ENCODE data around the gene LRRTM3. TPM values are rescaled to one million over a fixed set of nuclear protein-coding genes. Genes with fewer than 3 reads are reported as not detected.

LRRTM3 gene
- total RNA-seq, 1 donor from 2014 or later = not detected

GRCh38 chr10:67049988-67050387 is 124.2 kb downstream of the LRRTM3 start:
- intact Hi-C loops (cut with micrococcal nuclease) = no loop called here
- Mint-ChIP-seq H3K4me3 (ENCODE audit: low read depth) (no peak overlapping the region), H3K27ac (no peak overlapping the region), H3K4me1 (ENCODE audit: low read depth) (no peaks in the 10 kb centered on the region), H3K27me3 (ENCODE audit: low read depth) (peaks cover 1% of the 10 kb centered on the region), H3K9me3 (no peaks in the 10 kb centered on the region), H3K36me3 (ENCODE audit: low read depth) (no peaks in the 10 kb centered on the region)
- no peak for DNase-seq (ENCODE audit: low spot score)

GRCh38 chr10:67050415-67050814 is 124.6 kb downstream of the LRRTM3 start:
- intact Hi-C loops (cut with micrococcal nuclease) = no loop called here
- no peak for DNase-seq (ENCODE audit: low spot score)
- Mint-ChIP-seq H3K27me3 (ENCODE audit: low read depth) (peaks cover 1% of the 10 kb centered on the region), H3K27ac (no peak overlapping the region), H3K4me3 (ENCODE audit: low read depth) (no peak overlapping the region), H3K36me3 (ENCODE audit: low read depth) (no peaks in the 10 kb centered on the region), H3K9me3 (no peaks in the 10 kb centered on the region), H3K4me1 (ENCODE audit: low read depth) (no peaks in the 10 kb centered on the region)

GRCh38 chr10:67072654-67073053 is 146.8 kb downstream of the LRRTM3 start:
- no peak for DNase-seq (ENCODE audit: low spot score)
- intact Hi-C loops (cut with micrococcal nuclease) = no loop called here
- no peaks in the 10 kb centered on the region for H3K36me3 Mint-ChIP-seq (ENCODE audit: low read depth)
- no peaks in the 10 kb centered on the region for H3K4me1 Mint-ChIP-seq (ENCODE audit: low read depth)
- H3K9me3 Mint-ChIP-seq = no peaks in the 10 kb centered on the region
- H3K27me3 Mint-ChIP-seq (ENCODE audit: low read depth) = no peaks in the 10 kb centered on the region
- H3K4me3 Mint-ChIP-seq (ENCODE audit: low read depth) = no peak overlapping the region
- no peak overlapping the region for H3K27ac Mint-ChIP-seq

- Mint-ChIP-seq H3K27ac (no peak overlapping the region), H3K27me3 (ENCODE audit: low read depth) (no peaks in the 10 kb centered on the region), H3K36me3 (ENCODE audit: low read depth) (no peaks in the 10 kb centered on the region), H3K4me3 (ENCODE audit: low read depth) (no peak overlapping the region), H3K4me1 (ENCODE audit: low read depth) (no peaks in the 10 kb centered on the region), H3K9me3 (no peaks in the 10 kb centered on the region)
- intact Hi-C loops (cut with micrococcal nuclease) = no loop called here
- no peak for DNase-seq (ENCODE audit: low spot score)
Measured at GRCh38 chr10:67075491-67075971, 149.7 kb downstream of the LRRTM3 start.

- intact Hi-C loops (cut with micrococcal nuclease) = no loop called here
- Mint-ChIP-seq H3K27me3 (ENCODE audit: low read depth) (no peaks in the 10 kb centered on the region), H3K4me3 (ENCODE audit: low read depth) (no peak overlapping the region), H3K9me3 (no peaks in the 10 kb centered on the region), H3K36me3 (ENCODE audit: low read depth) (no peaks in the 10 kb centered on the region), H3K4me1 (ENCODE audit: low read depth) (no peaks in the 10 kb centered on the region), H3K27ac (no peak overlapping the region)
- DNase-seq (ENCODE audit: low spot score) = no peak
Measured at GRCh38 chr10:67076144-67076543, 150.3 kb downstream of the LRRTM3 start.

GRCh38 chr10:67077376-67077775 is 151.5 kb downstream of the LRRTM3 start:
- Mint-ChIP-seq H3K4me1 (ENCODE audit: low read depth) (no peaks in the 10 kb centered on the region), H3K4me3 (ENCODE audit: low read depth) (no peak overlapping the region), H3K27ac (no peak overlapping the region), H3K9me3 (no peaks in the 10 kb centered on the region), H3K36me3 (ENCODE audit: low read depth) (no peaks in the 10 kb centered on the region), H3K27me3 (ENCODE audit: low read depth) (no peaks in the 10 kb centered on the region)
- intact Hi-C loops (cut with micrococcal nuclease) = no loop called here
- no peak for DNase-seq (ENCODE audit: low spot score)

- H3K4me1 Mint-ChIP-seq (ENCODE audit: low read depth) = no peaks in the 10 kb centered on the region
- DNase-seq (ENCODE audit: low spot score) = no peak
- H3K4me3 Mint-ChIP-seq (ENCODE audit: low read depth) = no peak overlapping the region
- H3K27ac Mint-ChIP-seq = no peak overlapping the region
- H3K36me3 Mint-ChIP-seq (ENCODE audit: low read depth) = no peaks in the 10 kb centered on the region
- intact Hi-C loops (cut with micrococcal nuclease) = no loop called here
- H3K27me3 Mint-ChIP-seq (ENCODE audit: low read depth) = no peaks in the 10 kb centered on the region
- no peaks in the 10 kb centered on the region for H3K9me3 Mint-ChIP-seq
Measured at GRCh38 chr10:67079126-67079525, 153.3 kb downstream of the LRRTM3 start.

GRCh38 chr10:67086327-67087134 is 160.7 kb downstream of the LRRTM3 start:
- Mint-ChIP-seq H3K36me3 (ENCODE audit: low read depth) (no peaks in the 10 kb centered on the region), H3K4me1 (ENCODE audit: low read depth) (no peaks in the 10 kb centered on the region), H3K27me3 (ENCODE audit: low read depth) (no peaks in the 10 kb centered on the region), H3K4me3 (ENCODE audit: low read depth) (no peak overlapping the region), H3K9me3 (no peaks in the 10 kb centered on the region), H3K27ac (no peak overlapping the region)
- no peak for DNase-seq (ENCODE audit: low spot score)
- intact Hi-C loops (cut with micrococcal nuclease) = no loop called here

GRCh38 chr10:67087135-67087425 is 161.2 kb downstream of the LRRTM3 start:
- Mint-ChIP-seq H3K36me3 (ENCODE audit: low read depth) (no peaks in the 10 kb centered on the region), H3K27me3 (ENCODE audit: low read depth) (no peaks in the 10 kb centered on the region)
- intact Hi-C loops (cut with micrococcal nuclease) = no loop called here

GRCh38 chr10:67088036-67088435 is 162.2 kb downstream of the LRRTM3 start:
- Mint-ChIP-seq H3K27me3 (ENCODE audit: low read depth) (no peaks in the 10 kb centered on the region), H3K9me3 (no peaks in the 10 kb centered on the region), H3K4me3 (ENCODE audit: low read depth) (no peak overlapping the region), H3K27ac (no peak overlapping the region), H3K4me1 (ENCODE audit: low read depth) (no peaks in the 10 kb centered on the region), H3K36me3 (ENCODE audit: low read depth) (no peaks in the 10 kb centered on the region)
- intact Hi-C loops (cut with micrococcal nuclease) = no loop called here
- DNase-seq (ENCODE audit: low spot score) = no peak

More at GRCh38 chr10:67087135-67087425, 161.2 kb downstream of the LRRTM3 start:
- no peaks in the 10 kb centered on the region for H3K9me3 Mint-ChIP-seq
- no peaks in the 10 kb centered on the region for H3K4me1 Mint-ChIP-seq (ENCODE audit: low read depth)
- DNase-seq (ENCODE audit: low spot score) = no peak
- H3K4me3 Mint-ChIP-seq (ENCODE audit: low read depth) = no peak overlapping the region
- no peak overlapping the region for H3K27ac Mint-ChIP-seq

- Mint-ChIP-seq H3K27ac (no peak overlapping the region), H3K4me1 (ENCODE audit: low read depth) (no peaks in the 10 kb centered on the region), H3K27me3 (ENCODE audit: low read depth) (no peaks in the 10 kb centered on the region), H3K36me3 (ENCODE audit: low read depth) (no peaks in the 10 kb centered on the region), H3K9me3 (no peaks in the 10 kb centered on the region), H3K4me3 (ENCODE audit: low read depth) (no peak overlapping the region)
- intact Hi-C loops (cut with micrococcal nuclease) = no loop called here
- DNase-seq (ENCODE audit: low spot score) = no peak
Measured at GRCh38 chr10:67095531-67095930, 169.7 kb downstream of the LRRTM3 start.

- H3K36me3 Mint-ChIP-seq (ENCODE audit: low read depth) = no peaks in the 10 kb centered on the region
- intact Hi-C loops (cut with micrococcal nuclease) = no loop called here
- H3K9me3 Mint-ChIP-seq = no peaks in the 10 kb centered on the region
Measured at GRCh38 chr10:67098461-67098860, 172.6 kb downstream of the LRRTM3 start.

GRCh38 chr10:67100951-67101350 is 175.1 kb downstream of the LRRTM3 start:
- no peak overlapping the region for H3K27ac Mint-ChIP-seq
- H3K27me3 Mint-ChIP-seq (ENCODE audit: low read depth) = no peaks in the 10 kb centered on the region
- no peaks in the 10 kb centered on the region for H3K36me3 Mint-ChIP-seq (ENCODE audit: low read depth)
- intact Hi-C loops (cut with micrococcal nuclease) = no loop called here
- H3K9me3 Mint-ChIP-seq = no peaks in the 10 kb centered on the region
- DNase-seq (ENCODE audit: low spot score) = no peak
- no peaks in the 10 kb centered on the region for H3K4me1 Mint-ChIP-seq (ENCODE audit: low read depth)
- H3K4me3 Mint-ChIP-seq (ENCODE audit: low read depth) = no peak overlapping the region

More at GRCh38 chr10:67098461-67098860, 172.6 kb downstream of the LRRTM3 start:
- Mint-ChIP-seq H3K4me1 (ENCODE audit: low read depth) (no peaks in the 10 kb centered on the region), H3K27me3 (ENCODE audit: low read depth) (no peaks in the 10 kb centered on the region), H3K27ac (no peak overlapping the region), H3K4me3 (ENCODE audit: low read depth) (no peak overlapping the region)
- no peak for DNase-seq (ENCODE audit: low spot score)
